GM19240 (cell line): ENCODE measurements around the gene IRF2BPL.

Experiments used
- DNase-seq: peaks from one replicate; pipeline ENCODE4 v3.0.0; 2011; ENCODE audit warnings: low spot score; ENCODE audit not compliant: insufficient read length

IRF2BPL gene

GRCh38 chr14:77011245-77011644 lies 17.3 kb downstream of the IRF2BPL start:
- no peak for DNase-seq

- DNase-seq = no peak
Measured at GRCh38 chr14:77009014-77009413, 19.5 kb downstream of the IRF2BPL start.

GRCh38 chr14:77008541-77008940 lies 20.0 kb downstream of the IRF2BPL start:
- no peak for DNase-seq

GRCh38 chr14:77007975-77008421 lies 20.5 kb downstream of the IRF2BPL start:
- DNase-seq = no peak

GRCh38 chr14:77007183-77007974 lies 21.1 kb downstream of the IRF2BPL start:
- DNase-seq = no peak

GRCh38 chr14:77006132-77006531 lies 22.4 kb downstream of the IRF2BPL start:
- no peak for DNase-seq

GRCh38 chr14:77005559-77005958 lies 22.9 kb downstream of the IRF2BPL start:
- no peak for DNase-seq

- no peak for DNase-seq
Measured at GRCh38 chr14:77004711-77005460, 23.6 kb downstream of the IRF2BPL start.

GRCh38 chr14:77003960-77004710 lies 24.4 kb downstream of the IRF2BPL start:
- DNase-seq = no peak

GRCh38 chr14:77002889-77003288 lies 25.6 kb downstream of the IRF2BPL start:
- DNase-seq = no peak

- DNase-seq = no peak
Measured at GRCh38 chr14:77002335-77002734, 26.2 kb downstream of the IRF2BPL start.

GRCh38 chr14:77000340-77001270 lies 27.9 kb downstream of the IRF2BPL start:
- DNase-seq = no peak

GRCh38 chr14:76998910-76999309 lies 29.6 kb downstream of the IRF2BPL start:
- no peak for DNase-seq

GRCh38 chr14:76997257-76997970 lies 31.1 kb downstream of the IRF2BPL start:
- DNase-seq = no peak

GRCh38 chr14:76996563-76997146 lies 31.9 kb downstream of the IRF2BPL start:
- DNase-seq = no peak

- no peak for DNase-seq
Measured at GRCh38 chr14:76995279-76996035, 33.1 kb downstream of the IRF2BPL start.

- no peak for DNase-seq
Measured at GRCh38 chr14:76993752-76994151, 34.8 kb downstream of the IRF2BPL start.

- DNase-seq = no peak
Measured at GRCh38 chr14:76990084-76990483, 38.4 kb downstream of the IRF2BPL start.

- no peak for DNase-seq
Measured at GRCh38 chr14:76987956-76988520, 40.5 kb downstream of the IRF2BPL start.
